Measurements from ENCODE around the gene CA12.
A peak's percentile ranks its signal among the peaks of the same experiment; 100 is the strongest.

Gene CA12

DNA sequence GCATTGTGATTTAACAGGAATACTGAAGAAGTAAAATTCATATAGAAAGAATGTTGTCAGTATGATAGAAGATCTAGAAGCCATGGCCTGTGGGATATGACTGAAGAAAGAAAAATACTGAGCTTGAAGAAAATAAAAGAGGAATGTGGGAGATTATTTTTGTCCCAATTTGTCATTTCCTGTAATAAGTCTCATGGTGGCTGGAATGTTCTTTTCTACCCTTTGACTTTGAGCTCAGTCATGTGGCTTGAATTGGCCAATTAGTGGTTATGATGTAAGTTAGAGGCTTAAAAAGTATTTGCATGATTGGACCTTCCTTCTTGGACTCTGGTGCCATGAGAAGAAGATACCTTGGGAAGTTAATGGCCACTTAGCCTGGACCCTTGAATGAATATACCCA, 90.1 kb downstream of the CA12 start:
- DNase-seq (ENCODE audit: low read depth, low spot score), result no peak
- H3K27me3 ChIP-seq (ENCODE audit: control insufficient read depth, insufficient read depth, low read length), result no peaks in the 10 kb centered on the region
- no peaks in the 10 kb centered on the region for H3K9me3 ChIP-seq (ENCODE audit: control insufficient read depth, insufficient read depth, low read length)
- H3K27ac ChIP-seq (ENCODE audit: low read length), result no peak overlapping the region
- H3K4me1 ChIP-seq (ENCODE audit: control insufficient read depth, insufficient read depth, low read length), result no peaks in the 10 kb centered on the region
- H3K36me3 ChIP-seq (ENCODE audit: control insufficient read depth, insufficient read depth, low read length), result no peaks in the 10 kb centered on the region
- H3K4me3 ChIP-seq (ENCODE audit: low read length), result no peak overlapping the region

DNA sequence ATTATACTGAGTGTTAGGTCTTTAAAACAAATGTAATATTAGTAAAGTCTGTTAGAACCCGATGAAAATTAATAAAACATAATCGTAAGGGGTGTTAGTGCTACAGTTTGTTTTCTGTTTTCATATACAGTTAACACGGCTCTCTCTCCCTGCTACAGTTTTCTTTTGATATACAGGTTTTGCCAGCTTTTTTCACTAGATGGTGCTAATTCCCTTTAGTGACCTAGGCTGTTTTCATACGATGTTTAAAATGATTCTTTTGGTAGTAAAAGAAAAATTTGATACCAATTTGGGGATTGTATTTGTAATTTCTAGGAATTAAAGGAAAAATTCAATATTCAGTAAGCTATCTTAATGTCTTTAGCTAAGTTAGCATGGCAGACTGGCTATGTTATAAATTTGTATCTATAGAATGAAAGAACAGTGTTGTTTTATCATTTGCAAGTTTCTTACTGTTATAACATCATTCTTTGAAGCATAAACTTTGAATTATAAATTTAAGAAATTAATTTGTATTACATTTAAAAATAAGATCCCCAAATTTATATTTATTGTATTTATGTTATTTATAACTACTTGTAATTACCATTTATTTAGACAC, 92.8 kb downstream of the CA12 start:
- Histone ChIP-seq H3K4me1 (ENCODE audit: control insufficient read depth, insufficient read depth, low read length) (no peaks in the 10 kb centered on the region), H3K27me3 (ENCODE audit: control insufficient read depth, insufficient read depth, low read length) (no peaks in the 10 kb centered on the region), H3K4me3 (ENCODE audit: low read length) (no peak overlapping the region), H3K27ac (ENCODE audit: low read length) (no peak overlapping the region), H3K36me3 (ENCODE audit: control insufficient read depth, insufficient read depth, low read length) (no peaks in the 10 kb centered on the region), H3K9me3 (ENCODE audit: control insufficient read depth, insufficient read depth, low read length) (no peaks in the 10 kb centered on the region)
- WGBS (ENCODE audit: insufficient coverage, insufficient read length), result no CpG with 5 or more reads among the region's 4 CpGs
- DNase-seq (ENCODE audit: low read depth, low spot score), result no peak

DNA sequence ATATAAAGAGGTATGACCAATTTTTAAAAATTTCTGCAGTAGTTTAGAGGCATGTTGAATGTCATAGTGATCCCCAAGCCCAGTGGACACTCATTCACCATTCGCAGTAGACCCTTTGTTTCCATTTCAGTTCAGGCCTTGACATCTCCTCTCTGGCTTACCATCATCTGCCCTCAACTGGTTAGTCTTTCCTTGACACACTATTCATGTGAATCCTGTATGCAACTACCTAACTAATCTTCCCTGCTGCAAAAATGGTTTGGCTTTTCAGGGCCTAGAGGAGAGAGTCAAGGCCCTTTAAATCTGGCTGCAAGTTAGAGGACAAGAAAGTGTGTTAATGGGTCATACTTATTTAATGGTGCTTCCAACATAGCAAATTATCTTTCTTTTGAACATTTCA, 93.3 kb downstream of the CA12 start:
- no peak overlapping the region for H3K27ac ChIP-seq (ENCODE audit: low read length)
- no CpG with 5 or more reads among the region's 1 CpG for WGBS (ENCODE audit: insufficient coverage, insufficient read length)
- H3K36me3 ChIP-seq (ENCODE audit: control insufficient read depth, insufficient read depth, low read length), result no peaks in the 10 kb centered on the region
- no peaks in the 10 kb centered on the region for H3K4me1 ChIP-seq (ENCODE audit: control insufficient read depth, insufficient read depth, low read length)
- H3K9me3 ChIP-seq (ENCODE audit: control insufficient read depth, insufficient read depth, low read length), result no peaks in the 10 kb centered on the region
- H3K4me3 ChIP-seq (ENCODE audit: low read length), result no peak overlapping the region
- no peaks in the 10 kb centered on the region for H3K27me3 ChIP-seq (ENCODE audit: control insufficient read depth, insufficient read depth, low read length)
- DNase-seq (ENCODE audit: low read depth, low spot score), result no peak

- H3K9me3 ChIP-seq (ENCODE audit: control insufficient read depth, insufficient read depth, low read length), result no peaks in the 10 kb centered on the region
- no peak overlapping the region for H3K4me3 ChIP-seq (ENCODE audit: low read length)
- no CpG with 5 or more reads among the region's 2 CpGs for WGBS (ENCODE audit: insufficient coverage, insufficient read length)
- DNase-seq (ENCODE audit: low read depth, low spot score), result no peak
- H3K27ac ChIP-seq (ENCODE audit: low read length), result no peak overlapping the region
- no peaks in the 10 kb centered on the region for H3K27me3 ChIP-seq (ENCODE audit: control insufficient read depth, insufficient read depth, low read length)
- H3K4me1 ChIP-seq (ENCODE audit: control insufficient read depth, insufficient read depth, low read length), result no peaks in the 10 kb centered on the region
- H3K36me3 ChIP-seq (ENCODE audit: control insufficient read depth, insufficient read depth, low read length), result no peaks in the 10 kb centered on the region
Observed at GRCh38 chr15:63287109-63287508, 94.5 kb downstream of the CA12 start.

GRCh38 chr15:63284335-63284734, 97.3 kb downstream of the CA12 start:
- no CpG with 5 or more reads among the region's 6 CpGs for WGBS (ENCODE audit: insufficient coverage, insufficient read length)
- Histone ChIP-seq H3K27ac (ENCODE audit: low read length) (no peak overlapping the region), H3K27me3 (ENCODE audit: control insufficient read depth, insufficient read depth, low read length) (no peaks in the 10 kb centered on the region), H3K9me3 (ENCODE audit: control insufficient read depth, insufficient read depth, low read length) (no peaks in the 10 kb centered on the region), H3K36me3 (ENCODE audit: control insufficient read depth, insufficient read depth, low read length) (no peaks in the 10 kb centered on the region), H3K4me3 (ENCODE audit: low read length) (no peak overlapping the region), H3K4me1 (ENCODE audit: control insufficient read depth, insufficient read depth, low read length) (no peaks in the 10 kb centered on the region)
- DNase-seq (ENCODE audit: low read depth, low spot score), result no peak

DNA sequence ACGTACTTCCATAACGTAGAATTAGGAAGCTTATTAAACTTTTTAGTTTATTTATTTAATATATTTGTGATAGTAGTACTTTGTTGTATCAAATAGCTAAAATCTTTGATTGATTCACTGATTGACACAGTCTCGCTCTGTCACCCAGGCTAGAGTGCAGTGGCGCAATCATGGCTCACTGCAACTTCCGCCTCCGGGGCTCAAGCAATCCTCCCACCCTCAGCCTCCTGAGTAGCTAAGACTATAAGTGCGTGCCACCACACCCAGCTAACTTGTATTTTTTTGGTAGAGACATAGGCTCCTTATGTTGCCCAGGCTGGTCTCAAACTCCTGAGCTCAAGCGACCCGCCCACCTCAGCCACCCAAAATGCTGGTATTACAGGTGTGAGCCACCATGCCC, 98.5 kb downstream of the CA12 start:
- no peak for DNase-seq (ENCODE audit: low read depth, low spot score)
- Histone ChIP-seq H3K27me3 (ENCODE audit: control insufficient read depth, insufficient read depth, low read length) (no peaks in the 10 kb centered on the region), H3K4me1 (ENCODE audit: control insufficient read depth, insufficient read depth, low read length) (no peaks in the 10 kb centered on the region), H3K9me3 (ENCODE audit: control insufficient read depth, insufficient read depth, low read length) (no peaks in the 10 kb centered on the region), H3K27ac (ENCODE audit: low read length) (no peak overlapping the region), H3K4me3 (ENCODE audit: low read length) (no peak overlapping the region), H3K36me3 (ENCODE audit: control insufficient read depth, insufficient read depth, low read length) (no peaks in the 10 kb centered on the region)
- WGBS (ENCODE audit: insufficient coverage, insufficient read length), result no CpG with 5 or more reads among the region's 9 CpGs

- H3K36me3 ChIP-seq (ENCODE audit: control insufficient read depth, insufficient read depth, low read length), result no peaks in the 10 kb centered on the region
- no peaks in the 10 kb centered on the region for H3K4me1 ChIP-seq (ENCODE audit: control insufficient read depth, insufficient read depth, low read length)
- peak overlapping the region; percentile 61; the same call in 1 of the 2 replicates for H3K4me3 ChIP-seq (ENCODE audit: low read length)
- no CpG with 5 or more reads among the region's 17 CpGs for WGBS (ENCODE audit: insufficient coverage, insufficient read length)
- no peak for DNase-seq (ENCODE audit: low read depth, low spot score)
- no peak overlapping the region for H3K27ac ChIP-seq (ENCODE audit: low read length)
- no peaks in the 10 kb centered on the region for H3K27me3 ChIP-seq (ENCODE audit: control insufficient read depth, insufficient read depth, low read length)
- no peaks in the 10 kb centered on the region for H3K9me3 ChIP-seq (ENCODE audit: control insufficient read depth, insufficient read depth, low read length)
Observed at GRCh38 chr15:63277893-63278456, 103.7 kb downstream of the CA12 start.

- H3K4me3 ChIP-seq (ENCODE audit: low read length), result peak within 1 kb of the TSS; percentile 61
- DNase-seq (ENCODE audit: low read depth, low spot score), result no peak
- H3K36me3 ChIP-seq (ENCODE audit: control insufficient read depth, insufficient read depth, low read length), result no peaks in the 10 kb centered on the region
- H3K4me1 ChIP-seq (ENCODE audit: control insufficient read depth, insufficient read depth, low read length), result no peaks in the 10 kb centered on the region
- H3K27ac ChIP-seq (ENCODE audit: low read length), result no peak within 1 kb of the TSS
- H3K9me3 ChIP-seq (ENCODE audit: control insufficient read depth, insufficient read depth, low read length), result no peaks in the 10 kb centered on the region
- no peaks in the 10 kb centered on the region for H3K27me3 ChIP-seq (ENCODE audit: control insufficient read depth, insufficient read depth, low read length)
- no CpG with 5 or more reads among the region's 102 CpGs for WGBS (ENCODE audit: insufficient coverage, insufficient read length)
Observed at GRCh38 chr15:63277038-63277892, 104.4 kb downstream of the CA12 start, which contains the start of gene APH1B. APH1B (plus strand) TSS chr15:63277605; CDS start chr15:63277624, 19 bp downstream.

GRCh38 chr15:63276342-63277037, 105.2 kb downstream of the CA12 start:
- Histone ChIP-seq H3K27ac (ENCODE audit: low read length) (no peak overlapping the region), H3K9me3 (ENCODE audit: control insufficient read depth, insufficient read depth, low read length) (no peaks in the 10 kb centered on the region), H3K4me1 (ENCODE audit: control insufficient read depth, insufficient read depth, low read length) (no peaks in the 10 kb centered on the region), H3K36me3 (ENCODE audit: control insufficient read depth, insufficient read depth, low read length) (no peaks in the 10 kb centered on the region), H3K27me3 (ENCODE audit: control insufficient read depth, insufficient read depth, low read length) (no peaks in the 10 kb centered on the region), H3K4me3 (ENCODE audit: low read length) (peak overlapping the region; percentile 39; the same call in 1 of the 2 replicates)
- WGBS (ENCODE audit: insufficient coverage, insufficient read length), result no CpG with 5 or more reads among the region's 11 CpGs
- DNase-seq (ENCODE audit: low read depth, low spot score), result no peak

GRCh38 chr15:63274427-63274826, 107.2 kb downstream of the CA12 start:
- no peaks in the 10 kb centered on the region for H3K4me1 ChIP-seq (ENCODE audit: control insufficient read depth, insufficient read depth, low read length)
- no peaks in the 10 kb centered on the region for H3K9me3 ChIP-seq (ENCODE audit: control insufficient read depth, insufficient read depth, low read length)
- WGBS (ENCODE audit: insufficient coverage, insufficient read length), result no CpG with 5 or more reads among the region's 3 CpGs
- H3K4me3 ChIP-seq (ENCODE audit: low read length), result no peak overlapping the region
- H3K36me3 ChIP-seq (ENCODE audit: control insufficient read depth, insufficient read depth, low read length), result no peaks in the 10 kb centered on the region; the same call in 1 of the 2 replicates
- DNase-seq (ENCODE audit: low read depth, low spot score), result no peak
- H3K27ac ChIP-seq (ENCODE audit: low read length), result no peak overlapping the region
- H3K27me3 ChIP-seq (ENCODE audit: control insufficient read depth, insufficient read depth, low read length), result no peaks in the 10 kb centered on the region
